ENCODE measurements around the gene RAB7B. TPM values are rescaled to one million over a fixed set of nuclear protein-coding genes. Genes with fewer than 3 reads are reported as not detected.

The RAB7B gene
- total RNA-seq, 2 donors from 2014 or later: not detected

DNA sequence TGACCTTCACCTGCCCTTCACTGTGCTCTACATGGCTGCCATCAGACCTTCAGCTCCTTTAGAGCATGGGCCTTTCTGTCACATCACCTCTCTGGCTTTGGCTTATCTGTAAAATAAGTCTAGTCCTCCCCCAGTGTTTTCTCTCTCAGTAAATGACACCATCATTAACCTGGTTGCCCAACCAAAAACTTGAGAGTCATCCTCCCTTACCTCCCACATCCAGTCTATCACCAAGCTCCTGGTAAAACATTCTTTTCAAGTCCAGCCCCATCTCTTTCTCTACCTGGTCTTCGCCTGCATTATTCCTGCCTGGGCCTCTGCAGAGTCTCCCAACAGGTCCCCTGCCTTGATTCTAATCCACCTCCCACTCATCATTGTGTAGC lies 73.0 kb downstream of the RAB7B start:
- ATAC-seq (replicated peaks): no peak
- Mint-ChIP-seq H3K27me3 (peaks cover 12% of the 10 kb centered on the region), H3K27ac (no peak overlapping the region), H3K9me3 (no peaks in the 10 kb centered on the region), H3K4me3 (no peak overlapping the region), H3K36me3 (ENCODE audit: low read depth) (no peaks in the 10 kb centered on the region), H3K4me1 (peaks cover 6% of the 10 kb centered on the region)

DNA sequence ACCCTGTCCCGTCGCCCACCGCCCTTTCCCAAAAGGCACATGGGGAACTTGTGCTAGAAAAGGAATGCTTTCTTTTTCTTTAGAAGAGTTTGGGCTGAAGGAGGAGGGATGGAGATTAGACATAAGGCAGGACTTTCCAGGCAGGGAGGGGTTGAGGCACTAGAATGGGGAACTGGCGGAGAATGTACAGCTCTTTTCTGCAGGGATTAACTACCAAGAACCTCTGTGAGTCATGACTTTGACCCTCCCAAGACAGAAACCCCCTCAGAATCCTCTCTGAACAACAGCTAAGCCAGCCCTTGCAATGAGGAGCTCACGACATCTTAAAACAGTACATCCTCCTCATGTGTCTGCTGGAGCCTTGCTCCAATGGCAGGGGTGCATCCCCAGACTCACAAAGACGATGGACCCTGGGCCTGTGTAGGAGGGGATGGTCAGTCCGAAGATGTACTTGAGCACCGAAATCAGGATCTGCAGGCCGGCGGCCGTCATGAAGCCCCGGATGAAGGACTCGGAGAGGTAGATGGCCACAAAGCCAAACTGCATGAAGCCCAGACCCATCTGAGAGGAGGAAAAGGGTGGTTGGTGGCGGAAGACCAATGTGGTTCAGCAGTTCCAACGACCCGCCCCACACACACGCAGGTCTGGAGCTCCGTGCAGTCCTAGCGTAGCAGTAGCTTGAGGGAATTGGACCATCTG lies 73.5 kb downstream of the RAB7B start:
- Mint-ChIP-seq H3K36me3 (ENCODE audit: low read depth) (no peaks in the 10 kb centered on the region), H3K4me1 (peaks cover 6% of the 10 kb centered on the region)

DNA sequence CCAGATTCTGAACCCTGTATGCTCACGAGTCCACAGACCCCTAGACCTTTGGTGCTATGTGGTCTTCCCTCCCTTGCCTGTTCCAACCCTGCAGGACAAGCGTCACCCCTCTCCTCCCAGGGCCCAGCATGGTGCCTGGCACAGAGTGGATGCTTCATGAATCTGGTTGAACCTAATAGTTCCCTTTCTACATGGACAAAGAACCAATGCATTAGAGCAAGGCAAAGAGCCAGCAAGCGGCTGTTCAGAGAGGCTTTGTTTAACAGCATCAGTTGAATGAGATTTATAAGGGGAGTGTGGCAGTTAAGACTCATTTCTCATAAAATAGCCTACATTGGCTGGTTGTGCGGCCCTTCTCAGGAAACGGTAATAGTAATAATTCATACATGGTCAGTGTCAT lies 74.9 kb downstream of the RAB7B start:
- Mint-ChIP-seq H3K36me3 (ENCODE audit: low read depth) (no peaks in the 10 kb centered on the region), H3K9me3 (no peaks in the 10 kb centered on the region), H3K27ac (no peak overlapping the region), H3K4me1 (peaks cover 6% of the 10 kb centered on the region), H3K4me3 (no peak overlapping the region), H3K27me3 (peaks cover 9% of the 10 kb centered on the region)
- ATAC-seq (replicated peaks): no peak

More for the DNA sequence above, 73.5 kb downstream of the RAB7B start:
- peaks cover 10% of the 10 kb centered on the region for H3K27me3 Mint-ChIP-seq
- H3K27ac Mint-ChIP-seq: no peak overlapping the region
- ATAC-seq (replicated peaks): no peak
- no peaks in the 10 kb centered on the region for H3K9me3 Mint-ChIP-seq
- H3K4me3 Mint-ChIP-seq: no peak overlapping the region

DNA sequence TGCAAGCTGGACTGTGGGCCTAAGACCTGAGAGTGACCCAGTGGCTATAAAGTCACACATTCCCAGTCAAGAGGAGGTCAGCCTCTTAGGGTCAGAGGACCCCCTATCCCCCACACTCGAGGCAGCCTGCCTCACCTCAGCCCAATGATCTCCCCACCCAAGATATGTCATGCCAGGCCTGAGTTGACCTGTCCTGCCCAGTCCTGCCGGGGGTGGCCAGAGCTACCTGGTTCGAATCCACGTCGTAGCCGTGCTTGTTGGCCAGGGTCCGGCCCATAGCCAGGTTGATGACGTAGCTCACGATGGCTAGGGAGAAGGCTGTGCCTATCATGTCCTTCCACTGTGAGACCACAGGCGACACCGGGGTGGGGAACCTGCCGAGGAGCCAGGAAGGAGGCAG lies 75.5 kb downstream of the RAB7B start:
- Mint-ChIP-seq H3K36me3 (ENCODE audit: low read depth) (no peaks in the 10 kb centered on the region), H3K27ac (no peak overlapping the region), H3K9me3 (no peaks in the 10 kb centered on the region), H3K27me3 (peaks cover 7% of the 10 kb centered on the region), H3K4me1 (peaks cover 6% of the 10 kb centered on the region), H3K4me3 (no peak overlapping the region)
- no peak for ATAC-seq (replicated peaks)

DNA sequence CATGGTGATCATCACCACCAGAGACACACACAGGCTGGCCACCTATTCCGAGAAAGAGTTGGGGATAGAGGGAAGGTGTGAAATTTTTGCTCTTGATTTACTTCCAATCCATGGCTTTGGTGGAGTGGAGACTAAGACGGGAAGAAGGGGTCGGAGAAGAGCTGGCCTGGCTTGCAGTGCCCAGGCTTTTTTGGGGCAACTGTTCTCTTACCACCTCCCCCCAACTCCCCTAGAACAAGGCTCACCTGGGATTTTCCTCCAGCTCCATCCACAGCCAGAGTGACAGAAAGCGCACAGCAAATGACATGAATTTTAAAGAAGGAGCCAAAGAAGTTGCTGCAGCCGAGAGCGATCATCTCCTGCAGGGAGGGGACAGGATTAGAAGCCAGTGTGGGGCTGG lies 75.9 kb downstream of the RAB7B start:
- peaks cover 6% of the 10 kb centered on the region for H3K4me1 Mint-ChIP-seq
- no peak overlapping the region for H3K27ac Mint-ChIP-seq
- H3K4me3 Mint-ChIP-seq: no peak overlapping the region
- peaks cover 4% of the 10 kb centered on the region for H3K27me3 Mint-ChIP-seq
- H3K9me3 Mint-ChIP-seq: no peaks in the 10 kb centered on the region
- H3K36me3 Mint-ChIP-seq (ENCODE audit: low read depth): no peaks in the 10 kb centered on the region
- ATAC-seq (replicated peaks): no peak

Other genes starting within 250 kb of the RAB7B start
- 10 to 100 TPM; 31.9 to 40.4 TPM for gene RAB29, start 227.9 kb downstream of the RAB7B start, total RNA-seq
- gene SLC41A1, start 190.2 kb downstream of the RAB7B start, total RNA-seq: 10 to 100 TPM; 27.7 to 56.8 TPM
- gene PM20D1, start 153.3 kb downstream of the RAB7B start, total RNA-seq: under 1 TPM; 0.32 TPM
- not detected for gene SLC26A9, start 59.9 kb downstream of the RAB7B start, total RNA-seq
- not detected for gene CTSE, start 20.5 kb upstream of the RAB7B start, total RNA-seq
- not detected for gene RHEX, start 49.8 kb upstream of the RAB7B start, total RNA-seq
- not detected for gene AVPR1B, start 114.0 kb upstream of the RAB7B start, total RNA-seq
- gene FAM72A, start 199.4 kb upstream of the RAB7B start, total RNA-seq: 10 to 100 TPM; 16.6 to 22.7 TPM
- gene SRGAP2, start 200.1 kb upstream of the RAB7B start, total RNA-seq: 10 to 100 TPM; 45.8 to 59.7 TPM

Measured in activated T-helper 17 cell treated with anti-CD3 and anti-CD28 coated beads, Interleukin-2, amount 50 U/mL, for 72 hours (primary cell).